Small intestine (tissue), 7 donors: ENCODE measurements around the gene PSMD5. TPM values are rescaled to one million over a fixed set of nuclear protein-coding genes. Genes with fewer than 3 reads are reported as not detected.

Source experiments
- DNase-seq, 2 donors: peaks; one replicate each; pipeline versions ENCODE4 v3.0.0 to v3.0.0-alpha.2; 2013
- FAIRE-seq: peaks from 2 replicates; lab custom pipeline; 2012; peaks lifted over from hg19 to GRCh38; lab: Jason Lieb, UNC
- H3K27ac ChIP-seq, 3 donors: one replicate each; pipeline ENCODE4 v1.5.1; 2013; ENCODE audit warnings: low read length in 2 of 3, mild to moderate bottlenecking in 2 of 3, control low read depth in 1 of 3, inconsistent platforms in 1 of 3, low read depth in 1 of 3, moderate library complexity in 1 of 3
- H3K27me3 ChIP-seq, 3 donors: one replicate each; pipeline ENCODE4 v1.6.1; 2013; ENCODE audit warnings: low read length in 3 of 3, inconsistent platforms in 1 of 3; ENCODE audit not compliant: control insufficient read depth in 3 of 3, insufficient read depth in 3 of 3
- H3K36me3 ChIP-seq, 3 donors: one replicate each; pipeline ENCODE4 v1.6.1; 2013; ENCODE audit warnings: low read length in 3 of 3, inconsistent platforms in 1 of 3, low read depth in 1 of 3, mild to moderate bottlenecking in 1 of 3, moderate library complexity in 1 of 3; ENCODE audit not compliant: control insufficient read depth in 3 of 3, insufficient read depth in 2 of 3
- H3K4me1 ChIP-seq, 3 donors: one replicate each; pipeline ENCODE4 v1.6.1; 2013; ENCODE audit warnings: low read length in 2 of 3, inconsistent platforms in 1 of 3, low read depth in 1 of 3, mild to moderate bottlenecking in 1 of 3, moderate library complexity in 1 of 3; ENCODE audit not compliant: control insufficient read depth in 3 of 3, insufficient read depth in 2 of 3
- H3K4me3 ChIP-seq, 3 donors: one replicate each; pipeline ENCODE4 v1.5.1; 2013; ENCODE audit warnings: low read length in 3 of 3, control low read depth in 1 of 3, inconsistent platforms in 1 of 3, low read depth in 1 of 3, mild to moderate bottlenecking in 1 of 3, moderate library complexity in 1 of 3
- H3K9me3 ChIP-seq, 2 donors: one replicate each; pipeline ENCODE4 v1.6.1; 2013; ENCODE audit warnings: low read depth in 1 of 2, low read length in 1 of 2; ENCODE audit not compliant: control insufficient read depth in 2 of 2, insufficient read depth in 1 of 2
- WGBS, 3 donors: extraction: QIAGEN DNeasy Blood & Tissue Kit; methylation state at CpG; one replicate each; pipeline ENCODE4 v1.1.7; 2013; 5-methylcytosine and 5-hydroxymethylcytosine counted together
- polyA plus RNA-seq, 4 donors: library from polyadenylated mRNA; stranded (reverse) in 3 of 4; unstranded in 1 of 4; fragments of 200-250 nt in 3 of 4; fragments of 120-200 nt in 1 of 4; gene quantifications; one replicate each; pipeline versions ENCODE4 v1.2.1 to v1.2.3, GENCODE V29; 2013
- donor health status: healthy with polysubstance abuse.
- donor health status: control.
- donor health status: control.
- donor health status: Bipolar disorder and iron deficiency.
- donor health status: healthy.

The PSMD5 gene
- polyA plus RNA-seq, 4 donors = 15.4 to 26.7 (median 16.7) TPM

GRCh38 chr9:120830865-120831264, 11.9 kb downstream of the PSMD5 start:
- FAIRE-seq = no peak
- DNase-seq = no peak
- WGBS, 3 donors = 93 to 100% (median 96%) methylated on average over 3 of the region's 3 CpGs

GRCh38 chr9:120830151-120830550, 12.6 kb downstream of the PSMD5 start:
- H3K4me3 ChIP-seq = no peak overlapping the region
- peaks cover 0 to 5% of the 10 kb centered on the region in 2 donors for H3K9me3 ChIP-seq
- FAIRE-seq = no peak
- no peaks in the 10 kb centered on the region for H3K4me1 ChIP-seq
- no peaks in the 10 kb centered on the region for H3K27me3 ChIP-seq
- 92 to 94% (median 94%) methylated on average over 3 of the region's 3 CpGs for WGBS, 3 donors
- peaks cover 5 to 20% (median 16%) of the 10 kb centered on the region in 3 donors for H3K36me3 ChIP-seq
- H3K27ac ChIP-seq = no peak overlapping the region
- DNase-seq = no peak

More at GRCh38 chr9:120830865-120831264, 11.9 kb downstream of the PSMD5 start:
- Histone ChIP-seq H3K9me3 (peaks cover 0 to 3% of the 10 kb centered on the region in 2 donors), H3K27me3 (no peaks in the 10 kb centered on the region), H3K4me3 (no peak overlapping the region), H3K27ac (no peak overlapping the region), H3K4me1 (no peaks in the 10 kb centered on the region), H3K36me3 (peaks cover 5 to 24% (median 16%) of the 10 kb centered on the region in 3 donors)

- WGBS, 3 donors = 66 to 86% (median 84%) methylated on average over 1 of the region's 1 CpG
- FAIRE-seq (no peak), DNase-seq (no peak)
- no peaks in the 10 kb centered on the region for H3K4me1 ChIP-seq
- H3K9me3 ChIP-seq = peaks cover 0 to 5% of the 10 kb centered on the region in 2 donors
- no peak overlapping the region for H3K27ac ChIP-seq
- H3K4me3 ChIP-seq = no peak overlapping the region
- peaks cover 5 to 20% (median 17%) of the 10 kb centered on the region in 3 donors for H3K36me3 ChIP-seq
- H3K27me3 ChIP-seq = no peaks in the 10 kb centered on the region
Observed at GRCh38 chr9:120829650-120830049, 13.1 kb downstream of the PSMD5 start.

DNA sequence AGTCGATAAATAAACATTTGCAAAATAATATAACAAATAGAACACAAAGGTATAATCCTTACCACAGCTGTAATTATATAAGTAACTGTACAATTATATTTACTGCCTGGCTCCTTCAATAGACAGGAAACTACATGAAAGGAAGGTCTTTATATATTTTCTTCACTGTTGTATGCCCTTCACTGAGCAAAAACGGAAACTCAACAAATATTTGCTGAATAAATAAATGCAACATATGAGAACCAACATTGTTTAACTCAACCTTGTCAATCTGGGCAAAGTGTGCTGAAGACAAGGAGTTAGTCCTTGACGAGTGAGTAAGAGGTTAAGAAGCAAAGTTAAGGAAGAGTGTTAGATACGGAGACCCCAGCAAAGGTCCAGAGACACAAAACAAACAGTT, 22.6 kb downstream of the PSMD5 start:
- Histone ChIP-seq H3K36me3 (peaks cover 9 to 22% (median 22%) of the 10 kb centered on the region in 3 donors), H3K4me3 (no peak overlapping the region), H3K27me3 (no peaks in the 10 kb centered on the region), H3K4me1 (no peaks in the 10 kb centered on the region), H3K27ac (no peak overlapping the region), H3K9me3 (no peaks in the 10 kb centered on the region)
- DNase-seq (no peak), FAIRE-seq (no peak)
- 87 to 93% (median 87%) methylated on average over 4 of the region's 4 CpGs for WGBS, 3 donors

- H3K36me3 ChIP-seq = peaks cover 9 to 22% (median 16%) of the 10 kb centered on the region in 3 donors
- FAIRE-seq = no peak
- WGBS, 3 donors = 85 to 100% (median 90%) methylated on average over 1 of the region's 1 CpG
Observed at GRCh38 chr9:120818595-120818994, 24.1 kb downstream of the PSMD5 start.

DNA sequence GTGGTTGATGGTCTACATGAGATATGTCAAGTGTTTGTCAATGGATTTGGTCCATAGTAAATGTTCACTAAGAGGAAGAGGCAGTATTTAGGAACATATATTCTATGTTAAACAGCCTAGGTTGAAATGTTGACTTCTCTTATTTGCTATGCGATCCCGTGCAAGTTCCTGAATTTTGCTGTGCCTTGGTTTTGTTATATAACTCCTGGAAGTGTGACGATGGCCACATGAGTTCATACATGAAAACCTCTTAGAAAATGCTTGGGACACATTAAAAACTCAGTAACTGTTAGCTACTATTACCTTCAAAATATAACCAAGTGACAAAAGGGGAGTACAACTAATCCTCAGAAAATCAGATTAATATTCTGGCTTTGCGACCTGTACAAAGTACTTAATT, 27.6 kb downstream of the PSMD5 start:
- H3K4me3 ChIP-seq = no peak overlapping the region
- WGBS, 3 donors = 75 to 87% (median 83%) methylated on average over 4 of the region's 4 CpGs
- H3K27me3 ChIP-seq = no peaks in the 10 kb centered on the region
- FAIRE-seq (no peak), DNase-seq (no peak)
- H3K9me3 ChIP-seq = peaks cover 0 to 5% of the 10 kb centered on the region in 2 donors
- H3K36me3 ChIP-seq = peaks cover 2 to 6% (median 5%) of the 10 kb centered on the region in 3 donors
- no peak overlapping the region for H3K27ac ChIP-seq
- H3K4me1 ChIP-seq = no peaks in the 10 kb centered on the region

More at GRCh38 chr9:120818595-120818994, 24.1 kb downstream of the PSMD5 start:
- H3K4me1 ChIP-seq = no peaks in the 10 kb centered on the region
- no peak for DNase-seq
- H3K27ac ChIP-seq = no peak overlapping the region
- H3K4me3 ChIP-seq = no peak overlapping the region
- H3K9me3 ChIP-seq = no peaks in the 10 kb centered on the region
- H3K27me3 ChIP-seq = no peaks in the 10 kb centered on the region

DNA sequence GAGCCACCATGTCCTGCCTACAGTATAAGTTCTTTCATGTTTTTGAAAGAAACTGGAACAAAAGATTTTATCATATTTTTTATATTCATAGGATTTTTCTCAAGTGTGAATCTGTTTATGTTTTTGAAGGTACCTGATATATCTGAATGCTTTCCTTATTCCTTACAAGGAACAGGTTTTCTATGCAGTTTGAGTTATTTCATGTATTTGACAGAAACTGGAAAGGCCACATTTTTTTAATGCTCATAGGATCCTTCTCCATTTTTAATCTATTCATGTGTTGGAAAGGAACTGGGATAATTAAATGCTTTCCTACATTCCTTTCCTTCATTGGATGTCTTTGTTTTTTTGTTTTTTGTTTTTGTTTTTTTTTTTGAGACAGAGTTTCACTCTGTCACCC, 33.8 kb downstream of the PSMD5 start:
- no peak for DNase-seq
- Histone ChIP-seq H3K36me3 (no peaks in the 10 kb centered on the region), H3K27me3 (no peaks in the 10 kb centered on the region), H3K27ac (no peak overlapping the region), H3K9me3 (peaks cover 0 to 37% of the 10 kb centered on the region in 2 donors), H3K4me1 (no peaks in the 10 kb centered on the region), H3K4me3 (no peak overlapping the region)
- FAIRE-seq = no peak

GRCh38 chr9:120807607-120808379, 34.9 kb downstream of the PSMD5 start:
- no peaks in the 10 kb centered on the region for H3K4me1 ChIP-seq
- FAIRE-seq = no peak
- no peak overlapping the region for H3K27ac ChIP-seq
- peaks cover 0 to 37% of the 10 kb centered on the region in 2 donors for H3K9me3 ChIP-seq
- H3K36me3 ChIP-seq = no peaks in the 10 kb centered on the region
- DNase-seq = no peak
- H3K4me3 ChIP-seq = no peak overlapping the region
- no peaks in the 10 kb centered on the region for H3K27me3 ChIP-seq
